Stimulated activated CD4-positive, alpha-beta T cell treated with anti-CD3 and anti-CD28 coated beads, TNF-alpha, amount 100 ng/mL, for 24 hours (primary cell): ENCODE data around the gene FAAH.
"Not testable (repeated sequence)": the region's sequence is repeated elsewhere in the genome, so short reads cannot be mapped to it uniquely, and the experiment has no call there.

Experiments used
- DNase-seq, 3 experiments: peaks; one replicate each; pipeline ENCODE4 v3.0.0-alpha.2; 2020; ENCODE audit warnings: low read depth in 3 of 3

Gene FAAH

GRCh38 chr1:46394108-46394871 is at the start of gene FAAH:
Gene FAAH (plus strand): TSS chr1:46394317. CDS start chr1:46394349, 32 bp downstream.
- DNase-seq: peak; percentile 8 to 49 (median 21)

GRCh38 chr1:46344481-46344880 is 49.6 kb upstream of the FAAH start:
- DNase-seq: no peak

GRCh38 chr1:46345281-46345680 is 48.8 kb upstream of the FAAH start:
- DNase-seq: no peak

- DNase-seq: no peak
Measured at GRCh38 chr1:46352363-46352762, 41.8 kb upstream of the FAAH start.

GRCh38 chr1:46355920-46356319 is 38.2 kb upstream of the FAAH start:
- not testable (repeated sequence) for DNase-seq

GRCh38 chr1:46362158-46362557 is 32.0 kb upstream of the FAAH start:
- no peak for DNase-seq

GRCh38 chr1:46363121-46363520 is 31.0 kb upstream of the FAAH start:
- no peak for DNase-seq

- DNase-seq: no peak
Measured at GRCh38 chr1:46364612-46365011, 29.5 kb upstream of the FAAH start.

GRCh38 chr1:46365796-46366195 is 28.3 kb upstream of the FAAH start:
- not testable (repeated sequence) for DNase-seq

- no peak for DNase-seq
Measured at GRCh38 chr1:46367072-46367471, 27.0 kb upstream of the FAAH start.

GRCh38 chr1:46367701-46368100 is 26.4 kb upstream of the FAAH start:
- not testable (repeated sequence) for DNase-seq

GRCh38 chr1:46368791-46369190 is 25.3 kb upstream of the FAAH start:
- no peak for DNase-seq

- no peak for DNase-seq
Measured at GRCh38 chr1:46369542-46370213, 24.4 kb upstream of the FAAH start.

GRCh38 chr1:46370214-46370633 is 23.9 kb upstream of the FAAH start:
- no peak for DNase-seq

- no peak for DNase-seq
Measured at GRCh38 chr1:46372431-46372830, 21.7 kb upstream of the FAAH start.

- no peak for DNase-seq
Measured at GRCh38 chr1:46379996-46380395, 14.1 kb upstream of the FAAH start.

GRCh38 chr1:46380508-46380907 is 13.6 kb upstream of the FAAH start:
- DNase-seq: no peak

GRCh38 chr1:46393510-46393909 is 607 bp upstream of the FAAH start:
- no peak for DNase-seq

GRCh38 chr1:46394872-46395465 is 852 bp downstream of the FAAH start:
- DNase-seq: no peak

GRCh38 chr1:46396441-46397398 is 2.6 kb downstream of the FAAH start:
- DNase-seq: no peak

GRCh38 chr1:46399307-46399706 is 5.2 kb downstream of the FAAH start:
- DNase-seq: no peak

GRCh38 chr1:46400421-46400820 is 6.3 kb downstream of the FAAH start:
- DNase-seq: no peak
